ENCODE data around the gene ELOA. TPM values are rescaled to one million over a fixed set of nuclear protein-coding genes. Genes with fewer than 3 reads are reported as not detected.

The ELOA gene
- total and polyA plus RNA-seq, 9 of the 15 experiments (the other 6 are each of a cell fraction or from before 2014, with no cell fraction given), result 31.9 to 98.6 (median 61.3) TPM

DNA sequence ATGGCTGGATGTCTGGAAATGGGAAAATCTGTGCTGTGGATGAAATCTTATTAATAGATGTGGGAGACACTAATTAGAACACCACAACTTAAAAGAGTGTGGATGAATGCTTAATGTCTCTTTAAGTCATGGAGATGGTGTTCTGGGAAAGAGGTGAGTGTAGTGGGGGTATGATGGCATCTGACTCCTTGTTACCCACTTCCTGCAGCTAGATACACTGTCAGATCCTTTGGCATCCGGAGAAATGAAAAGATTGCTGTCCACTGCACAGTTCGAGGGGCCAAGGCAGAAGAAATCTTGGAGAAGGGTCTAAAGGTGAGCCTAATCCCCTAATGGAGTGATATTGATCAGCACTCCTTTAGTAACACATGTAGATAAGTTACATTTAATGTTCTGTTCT, 49.7 kb upstream of the ELOA start:
- peaks cover 21 to 36% of the 10 kb centered on the region in 2 experiments; a peak in 4 of 5 replicates for H3K4me1 ChIP-seq (replicated peaks in 1 of 2; ENCODE audit: control insufficient read depth in 2 of 2, insufficient read depth in 2 of 2, low read length in 2 of 2)
- WGBS (ENCODE audit: insufficient coverage, low coverage, missing lambda C conversion rate), result 42% methylated on average over 2 of the region's 2 CpGs
- CTCF ChIA-PET (ENCODE audit: low intra/inter-chr PET ratio), result no interaction called here
- peak overlapping the region; percentile 88 for H3K27ac ChIP-seq (ENCODE audit: extremely low read depth, low read depth, low read length)
- H3K36me3 ChIP-seq (ENCODE audit: control insufficient read depth, insufficient read depth, low read length), result peaks cover 68% of the 10 kb centered on the region
- no peak for ATAC-seq
- peak overlapping the region; percentile 99 for H3K4me2 ChIP-seq (ENCODE audit: insufficient read depth, low read length)
- no peaks in the 10 kb centered on the region; the same call in 1 of the 2 replicates for H3K9me3 ChIP-seq (replicated peaks; ENCODE audit: control insufficient read depth, insufficient read depth, low read depth, low read length)
- intact Hi-C loops (cut with micrococcal nuclease) (no loop called here), in situ Hi-C loops (cut with MboI) (no loop called here)
- POLR2A ChIA-PET, result interaction anchor here (0.6 to 3.1 kb wide), 10 partner anchors 13 to 220 kb away, joined by 3 to 16 read pairs (median 4); partner anchors contain the start of gene ELOA
- no peak overlapping the region for H2AFZ ChIP-seq (ENCODE audit: low read depth, low read length)
- peaks cover 6% of the 10 kb centered on the region for H3K9me1 ChIP-seq (ENCODE audit: control insufficient read depth, insufficient read depth, low read length)
- H3K4me3 ChIP-seq, result peak overlapping the region; percentile 85
- no peak for DNase-seq (ENCODE audit: extremely low read depth in 1 of 4, low spot score in 3 of 4)
- H3K79me2 ChIP-seq (ENCODE audit: control insufficient read depth, insufficient read depth, low read length), result peaks cover 71% of the 10 kb centered on the region
- H3K27me3 ChIP-seq (ENCODE audit: control insufficient read depth in 2 of 2, insufficient read depth in 2 of 2, low read length in 2 of 2), result no peaks in the 10 kb centered on the region
- H3K9ac ChIP-seq (ENCODE audit: insufficient read depth in 1 of 2, low read depth in 2 of 2, low read length in 2 of 2), result peak overlapping the region; percentile 65 to 98; a peak in 3 of 4 replicates
- no TSS peak for BruUV-seq (replicated peaks)
- no peak for FAIRE-seq
- H4K20me1 ChIP-seq (replicated peaks; ENCODE audit: control insufficient read depth, insufficient read depth, low read length), result peaks cover 56% of the 10 kb centered on the region
- TF ChIP-seq RBFOX2 (IDR thresholded peaks at IDR 0.05; ENCODE audit: low read depth, low read length) (peak; percentile 41; the same call in 1 of the 2 replicates), ZFX (CRISPR knock-in tag; IDR thresholded peaks at IDR 0.05) (no peak), POLR2H (tag; IDR thresholded peaks at IDR 0.05; ENCODE audit: low read depth) (0 out of 2 replicates have a peak, but pooled peaks have one; percentile 19), STAT5A (IDR thresholded peaks at IDR 0.05; ENCODE audit: borderline replicate concordance, low read length) (no peak), CXXC5 (CRISPR knock-in tag; IDR thresholded peaks at IDR 0.05) (no peak), HMG20A (CRISPR knock-in tag; conservative IDR thresholded peaks at IDR 0.05) (no peak), PRPF4 (IDR thresholded peaks at IDR 0.05; ENCODE audit: insufficient read depth, low read depth, low read length, poor library complexity, severe bottlenecking) (no peak), TAF15 (IDR thresholded peaks at IDR 0.05; ENCODE audit: low read depth, low read length) (no peak), CBX8 (IDR thresholded peaks at IDR 0.05; ENCODE audit: borderline replicate concordance, extremely low read depth, low read depth, low read length, poor library complexity, severe bottlenecking) (no peak), ETV6 (IDR thresholded peaks at IDR 0.05; ENCODE audit: borderline replicate concordance in 1 of 2, low read depth in 2 of 2, low read length in 1 of 2) (no peak), ETV6 (CRISPR knock-in tag; IDR thresholded peaks at IDR 0.05; ENCODE audit: borderline replicate concordance) (no peak), SRF (CRISPR knock-in tag; IDR thresholded peaks at IDR 0.05) (no peak), HIVEP1 (CRISPR knock-in tag; IDR thresholded peaks at IDR 0.05) (no peak), NFIX (CRISPR knock-in tag; IDR thresholded peaks at IDR 0.05; ENCODE audit: low read depth) (no peak)
- TF ChIP-seq, protein P1, sequence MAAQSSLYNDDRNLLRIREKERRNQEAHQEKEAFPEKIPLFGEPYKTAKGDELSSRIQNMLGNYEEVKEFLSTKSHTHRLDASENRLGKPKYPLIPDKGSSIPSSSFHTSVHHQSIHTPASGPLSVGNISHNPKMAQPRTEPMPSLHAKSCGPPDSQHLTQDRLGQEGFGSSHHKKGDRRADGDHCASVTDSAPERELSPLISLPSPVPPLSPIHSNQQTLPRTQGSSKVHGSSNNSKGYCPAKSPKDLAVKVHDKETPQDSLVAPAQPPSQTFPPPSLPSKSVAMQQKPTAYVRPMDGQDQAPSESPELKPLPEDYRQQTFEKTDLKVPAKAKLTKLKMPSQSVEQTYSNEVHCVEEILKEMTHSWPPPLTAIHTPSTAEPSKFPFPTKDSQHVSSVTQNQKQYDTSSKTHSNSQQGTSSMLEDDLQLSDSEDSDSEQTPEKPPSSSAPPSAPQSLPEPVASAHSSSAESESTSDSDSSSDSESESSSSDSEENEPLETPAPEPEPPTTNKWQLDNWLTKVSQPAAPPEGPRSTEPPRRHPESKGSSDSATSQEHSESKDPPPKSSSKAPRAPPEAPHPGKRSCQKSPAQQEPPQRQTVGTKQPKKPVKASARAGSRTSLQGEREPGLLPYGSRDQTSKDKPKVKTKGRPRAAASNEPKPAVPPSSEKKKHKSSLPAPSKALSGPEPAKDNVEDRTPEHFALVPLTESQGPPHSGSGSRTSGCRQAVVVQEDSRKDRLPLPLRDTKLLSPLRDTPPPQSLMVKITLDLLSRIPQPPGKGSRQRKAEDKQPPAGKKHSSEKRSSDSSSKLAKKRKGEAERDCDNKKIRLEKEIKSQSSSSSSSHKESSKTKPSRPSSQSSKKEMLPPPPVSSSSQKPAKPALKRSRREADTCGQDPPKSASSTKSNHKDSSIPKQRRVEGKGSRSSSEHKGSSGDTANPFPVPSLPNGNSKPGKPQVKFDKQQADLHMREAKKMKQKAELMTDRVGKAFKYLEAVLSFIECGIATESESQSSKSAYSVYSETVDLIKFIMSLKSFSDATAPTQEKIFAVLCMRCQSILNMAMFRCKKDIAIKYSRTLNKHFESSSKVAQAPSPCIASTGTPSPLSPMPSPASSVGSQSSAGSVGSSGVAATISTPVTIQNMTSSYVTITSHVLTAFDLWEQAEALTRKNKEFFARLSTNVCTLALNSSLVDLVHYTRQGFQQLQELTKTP (IDR thresholded peaks at IDR 0.05; ENCODE audit: low read depth in 1 of 2, partially characterized antibody in 2 of 2), result no peak
- TF ChIP-seq, protein P2, sequence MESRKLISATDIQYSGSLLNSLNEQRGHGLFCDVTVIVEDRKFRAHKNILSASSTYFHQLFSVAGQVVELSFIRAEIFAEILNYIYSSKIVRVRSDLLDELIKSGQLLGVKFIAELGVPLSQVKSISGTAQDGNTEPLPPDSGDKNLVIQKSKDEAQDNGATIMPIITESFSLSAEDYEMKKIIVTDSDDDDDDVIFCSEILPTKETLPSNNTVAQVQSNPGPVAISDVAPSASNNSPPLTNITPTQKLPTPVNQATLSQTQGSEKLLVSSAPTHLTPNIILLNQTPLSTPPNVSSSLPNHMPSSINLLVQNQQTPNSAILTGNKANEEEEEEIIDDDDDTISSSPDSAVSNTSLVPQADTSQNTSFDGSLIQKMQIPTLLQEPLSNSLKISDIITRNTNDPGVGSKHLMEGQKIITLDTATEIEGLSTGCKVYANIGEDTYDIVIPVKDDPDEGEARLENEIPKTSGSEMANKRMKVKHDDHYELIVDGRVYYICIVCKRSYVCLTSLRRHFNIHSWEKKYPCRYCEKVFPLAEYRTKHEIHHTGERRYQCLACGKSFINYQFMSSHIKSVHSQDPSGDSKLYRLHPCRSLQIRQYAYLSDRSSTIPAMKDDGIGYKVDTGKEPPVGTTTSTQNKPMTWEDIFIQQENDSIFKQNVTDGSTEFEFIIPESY (CRISPR knock-in tag; IDR thresholded peaks at IDR 0.05), result no peak

All from K562 (cell line).